ENCODE results near the gene PHLDB1.
"Not testable (repeated sequence)": the region's sequence is repeated elsewhere in the genome, so short reads cannot be mapped to it uniquely, and the experiment has no call there.

DNA sequence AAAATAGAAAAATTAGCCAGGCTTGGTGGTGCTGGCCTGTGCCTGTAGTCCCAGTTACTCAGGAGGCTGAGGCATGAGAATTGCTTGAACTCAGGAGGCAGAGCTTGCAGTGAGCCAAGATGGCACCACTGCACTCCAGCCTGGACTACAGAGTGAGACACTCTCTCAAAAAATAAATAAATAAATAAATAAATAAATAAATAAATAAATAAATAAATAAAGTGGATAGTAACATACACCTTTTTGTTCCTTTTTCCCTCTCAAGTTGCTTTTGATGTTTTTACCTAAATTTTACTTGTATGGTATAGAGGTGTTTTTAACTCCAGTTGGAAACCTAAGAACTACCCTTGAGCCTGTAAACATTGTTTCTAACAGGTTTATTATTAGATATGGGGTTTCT lies 29.4 kb upstream of the PHLDB1 start:
- TF ChIP-seq ATF3 (IDR thresholded peaks at IDR 0.05); EZH2 (IDR thresholded peaks at IDR 0.05); CEBPB (IDR thresholded peaks at IDR 0.05; ENCODE audit: low read depth); JUND (IDR thresholded peaks at IDR 0.05); YY1 (IDR thresholded peaks at IDR 0.05; ENCODE audit: extremely low read depth, insufficient replicate concordance, low read depth, low read length); SP1 (IDR thresholded peaks at IDR 0.05; ENCODE audit: low read depth); POLR2AphosphoS5 (IDR thresholded peaks at IDR 0.05; ENCODE audit: low read depth, low read length); EZH2phosphoT487 (IDR thresholded peaks at IDR 0.05; ENCODE audit: borderline replicate concordance); POLR2A (IDR thresholded peaks at IDR 0.05; ENCODE audit: borderline replicate concordance, extremely low read depth, insufficient read depth, insufficient read length); RAD21 (IDR thresholded peaks at IDR 0.05; ENCODE audit: low read depth): not testable (repeated sequence)
- TF ChIP-seq, protein P1, sequence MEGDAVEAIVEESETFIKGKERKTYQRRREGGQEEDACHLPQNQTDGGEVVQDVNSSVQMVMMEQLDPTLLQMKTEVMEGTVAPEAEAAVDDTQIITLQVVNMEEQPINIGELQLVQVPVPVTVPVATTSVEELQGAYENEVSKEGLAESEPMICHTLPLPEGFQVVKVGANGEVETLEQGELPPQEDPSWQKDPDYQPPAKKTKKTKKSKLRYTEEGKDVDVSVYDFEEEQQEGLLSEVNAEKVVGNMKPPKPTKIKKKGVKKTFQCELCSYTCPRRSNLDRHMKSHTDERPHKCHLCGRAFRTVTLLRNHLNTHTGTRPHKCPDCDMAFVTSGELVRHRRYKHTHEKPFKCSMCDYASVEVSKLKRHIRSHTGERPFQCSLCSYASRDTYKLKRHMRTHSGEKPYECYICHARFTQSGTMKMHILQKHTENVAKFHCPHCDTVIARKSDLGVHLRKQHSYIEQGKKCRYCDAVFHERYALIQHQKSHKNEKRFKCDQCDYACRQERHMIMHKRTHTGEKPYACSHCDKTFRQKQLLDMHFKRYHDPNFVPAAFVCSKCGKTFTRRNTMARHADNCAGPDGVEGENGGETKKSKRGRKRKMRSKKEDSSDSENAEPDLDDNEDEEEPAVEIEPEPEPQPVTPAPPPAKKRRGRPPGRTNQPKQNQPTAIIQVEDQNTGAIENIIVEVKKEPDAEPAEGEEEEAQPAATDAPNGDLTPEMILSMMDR (IDR thresholded peaks at IDR 0.05 in 2 of 3, conservative IDR thresholded peaks at IDR 0.05 in 1 of 3; ENCODE audit: borderline replicate concordance in 1 of 3, insufficient read depth in 1 of 3, low read depth in 2 of 3, low read length in 2 of 3) = not testable (repeated sequence)
- TF ChIP-seq, protein P2, sequence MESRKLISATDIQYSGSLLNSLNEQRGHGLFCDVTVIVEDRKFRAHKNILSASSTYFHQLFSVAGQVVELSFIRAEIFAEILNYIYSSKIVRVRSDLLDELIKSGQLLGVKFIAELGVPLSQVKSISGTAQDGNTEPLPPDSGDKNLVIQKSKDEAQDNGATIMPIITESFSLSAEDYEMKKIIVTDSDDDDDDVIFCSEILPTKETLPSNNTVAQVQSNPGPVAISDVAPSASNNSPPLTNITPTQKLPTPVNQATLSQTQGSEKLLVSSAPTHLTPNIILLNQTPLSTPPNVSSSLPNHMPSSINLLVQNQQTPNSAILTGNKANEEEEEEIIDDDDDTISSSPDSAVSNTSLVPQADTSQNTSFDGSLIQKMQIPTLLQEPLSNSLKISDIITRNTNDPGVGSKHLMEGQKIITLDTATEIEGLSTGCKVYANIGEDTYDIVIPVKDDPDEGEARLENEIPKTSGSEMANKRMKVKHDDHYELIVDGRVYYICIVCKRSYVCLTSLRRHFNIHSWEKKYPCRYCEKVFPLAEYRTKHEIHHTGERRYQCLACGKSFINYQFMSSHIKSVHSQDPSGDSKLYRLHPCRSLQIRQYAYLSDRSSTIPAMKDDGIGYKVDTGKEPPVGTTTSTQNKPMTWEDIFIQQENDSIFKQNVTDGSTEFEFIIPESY (IDR thresholded peaks at IDR 0.05; ENCODE audit: extremely low read depth, insufficient replicate concordance, low read length) = not testable (repeated sequence)

Measured in HCT116 (cell line).